Liver (tissue), 9 donors: Measurements from ENCODE around the gene SLC5A12. TPM values are rescaled to one million over a fixed set of nuclear protein-coding genes. Genes with fewer than 3 reads are reported as not detected.

ENCODE experiments used
- DNase-seq: peaks from one replicate; pipeline ENCODE4 v3.0.0-alpha.2; 2017; ENCODE audit warnings: low spot score
- H3K27ac ChIP-seq, 2 donors: one replicate each; pipeline ENCODE4 v1.7.0; 2013; ENCODE audit warnings: inconsistent platforms in 2 of 2, low read length in 2 of 2, control low read depth in 1 of 2, low read depth in 1 of 2, mild to moderate bottlenecking in 1 of 2
- H3K27me3 ChIP-seq, 4 donors: one replicate each; pipeline versions ENCODE4 v1.6.1 to v1.7.0; 2013; ENCODE audit warnings: low read length in 3 of 4, inconsistent platforms in 1 of 4, mild to moderate bottlenecking in 1 of 4, moderate library complexity in 1 of 4; ENCODE audit not compliant: control insufficient read depth in 4 of 4, insufficient read depth in 4 of 4
- H3K36me3 ChIP-seq, 4 donors: one replicate each; pipeline versions ENCODE4 v1.6.1 to v1.7.0; 2013; ENCODE audit warnings: low read length in 3 of 4, mild to moderate bottlenecking in 3 of 4, low read depth in 1 of 4, moderate library complexity in 1 of 4; ENCODE audit not compliant: control insufficient read depth in 4 of 4, insufficient read depth in 3 of 4
- H3K4me1 ChIP-seq, 4 donors: one replicate each; pipeline versions ENCODE4 v1.6.1 to v1.7.0; 2013; ENCODE audit warnings: low read length in 3 of 4, mild to moderate bottlenecking in 3 of 4, moderate library complexity in 1 of 4; ENCODE audit not compliant: control insufficient read depth in 4 of 4, insufficient read depth in 4 of 4
- H3K4me3 ChIP-seq, 3 donors: one replicate each; pipeline versions ENCODE4 v1.6.1 to v1.7.0; 2013; ENCODE audit warnings: low read length in 3 of 3, control low read depth in 1 of 3, low read depth in 1 of 3, mild to moderate bottlenecking in 1 of 3
- H3K9ac ChIP-seq, 2 donors: one replicate each; pipeline ENCODE4 v1.7.0; 2013; ENCODE audit warnings: low read length in 2 of 2, mild to moderate bottlenecking in 2 of 2, moderate library complexity in 2 of 2, control low read depth in 1 of 2, low read depth in 1 of 2
- H3K9me3 ChIP-seq, 4 donors: one replicate each; pipeline versions ENCODE4 v1.6.1 to v1.7.0; 2013; ENCODE audit warnings: low read length in 3 of 4; ENCODE audit not compliant: control insufficient read depth in 4 of 4
- ATF3 ChIP-seq: IDR thresholded peaks from 2 replicates; pipeline ENCODE4 v1.6.1; 2016; ENCODE audit warnings: antibody characterized with exemption
- EGR1 ChIP-seq, 2 donors: IDR thresholded peaks; 2 replicates each; pipeline ENCODE4 v1.6.1; 2016 to 2018; ENCODE audit warnings: antibody characterized with exemption in 2 of 2, low read depth in 2 of 2
- FOXA1 ChIP-seq: IDR thresholded peaks from 2 replicates; pipeline ENCODE4 v1.6.1; 2016; ENCODE audit warnings: antibody characterized with exemption
- FOXA2 ChIP-seq: IDR thresholded peaks from 2 replicates; pipeline ENCODE4 v1.6.1; 2016; ENCODE audit warnings: antibody characterized with exemption
- GABPA ChIP-seq, 2 donors: IDR thresholded peaks in 1 of 2; conservative IDR thresholded peaks in 1 of 2; 2 replicates each; pipeline ENCODE4 v1.6.1; 2016; ENCODE audit warnings: antibody characterized with exemption in 2 of 2, mild to moderate bottlenecking in 1 of 2, moderate library complexity in 1 of 2
- HNF4A ChIP-seq, 2 donors: conservative IDR thresholded peaks; 2 replicates each; pipeline ENCODE4 v1.6.1; 2016; ENCODE audit warnings: antibody characterized with exemption in 2 of 2, mild to moderate bottlenecking in 2 of 2
- HNF4G ChIP-seq: IDR thresholded peaks from 2 replicates; pipeline ENCODE4 v1.6.1; 2016; ENCODE audit warnings: antibody characterized with exemption
- JUND ChIP-seq, 2 donors: IDR thresholded peaks; 2 replicates each; pipeline ENCODE4 v1.6.1; 2016; ENCODE audit warnings: antibody characterized with exemption in 2 of 2
- MAX ChIP-seq: IDR thresholded peaks from 2 replicates; pipeline ENCODE4 v1.6.1; 2016; ENCODE audit warnings: antibody characterized with exemption
- NR2F2 ChIP-seq: IDR thresholded peaks from 2 replicates; pipeline ENCODE4 v1.6.1; 2016; ENCODE audit warnings: antibody characterized with exemption
- RAD21 ChIP-seq, 2 donors: IDR thresholded peaks; 2 replicates each; pipeline ENCODE4 v1.6.1; 2016; ENCODE audit warnings: antibody characterized with exemption in 2 of 2, mild to moderate bottlenecking in 2 of 2
- REST ChIP-seq: IDR thresholded peaks from 2 replicates; pipeline ENCODE4 v1.6.1; 2016; ENCODE audit warnings: antibody characterized with exemption, mild to moderate bottlenecking
- RXRA ChIP-seq, 2 donors: IDR thresholded peaks; 2 replicates each; pipeline ENCODE4 v1.6.1; 2017 to 2018; ENCODE audit warnings: antibody characterized with exemption in 2 of 2, mild to moderate bottlenecking in 1 of 2
- TAF1 ChIP-seq: conservative IDR thresholded peaks from 2 replicates; pipeline ENCODE4 v1.6.1; 2016; ENCODE audit warnings: antibody characterized with exemption, mild to moderate bottlenecking
- ZBTB33 ChIP-seq: IDR thresholded peaks from 2 replicates; pipeline ENCODE4 v1.6.1; 2016; ENCODE audit warnings: antibody characterized with exemption
- WGBS: extraction: QIAGEN DNeasy Blood & Tissue Kit; methylation state at CpG from one replicate; pipeline ENCODE4 v1.1.7; 2013; 5-methylcytosine and 5-hydroxymethylcytosine counted together
- polyA plus RNA-seq, 2 donors: library from polyadenylated mRNA; stranded (reverse) in 1 of 2; unstranded in 1 of 2; fragments of 200-250 nt in 1 of 2; fragments of >200 nt in 1 of 2; fragmentation: Nextera tagmentation in 1 of 2; extraction: Ambion mirVana in 1 of 2; gene quantifications; one replicate each; pipeline versions ENCODE4 v1.2.1 to v1.2.3, GENCODE V29; 2013 to 2015
- total RNA-seq, 2 donors: library from RNA; depleted of rRNA; stranded (reverse); fragments of >200 nt; gene quantifications; one replicate each; pipeline ENCODE4 v1.2.3, GENCODE V29; 2014
- donor health status: healthy.
- donor health status: healthy.
- donor health status: healthy.
- donor health status: healthy.
- donor health status: healthy.

SLC5A12 gene
- total and polyA plus RNA-seq, 4 donors, result under 0.01 to 0.23 (median 0.03) TPM; not detected in 1

- H3K9ac ChIP-seq, result no peak overlapping the region
- no peaks in the 10 kb centered on the region for H3K27me3 ChIP-seq
- no peak for DNase-seq
- H3K9me3 ChIP-seq, result no peaks in the 10 kb centered on the region
- no peak overlapping the region for H3K4me3 ChIP-seq
- H3K4me1 ChIP-seq, result no peaks in the 10 kb centered on the region
- TF ChIP-seq ZBTB33 (no peak), GABPA (IDR thresholded peaks at IDR 0.05 in 1 of 2, conservative IDR thresholded peaks at IDR 0.05 in 1 of 2) (no peak), RXRA (IDR thresholded peaks at IDR 0.05) (no peak), ATF3 (no peak), MAX (no peak), FOXA2 (no peak), EGR1 (IDR thresholded peaks at IDR 0.05; ENCODE audit: low read depth in 2 of 2) (no peak), RAD21 (IDR thresholded peaks at IDR 0.05) (no peak), TAF1 (no peak), HNF4A (conservative IDR thresholded peaks at IDR 0.05) (no peak), REST (no peak), HNF4G (no peak), NR2F2 (no peak), JUND (IDR thresholded peaks at IDR 0.05) (no peak)
- 67% methylated on average over 1 of the region's 1 CpG for WGBS
- H3K36me3 ChIP-seq, result peaks cover 0 to 2% (median 0%) of the 10 kb centered on the region in 4 donors
- no peak overlapping the region for H3K27ac ChIP-seq
Measured at GRCh38 chr11:26706181-26706580, 15.7 kb downstream of the SLC5A12 start.

- H3K9ac ChIP-seq, result no peak overlapping the region
- no peaks in the 10 kb centered on the region for H3K27me3 ChIP-seq
- no peaks in the 10 kb centered on the region for H3K9me3 ChIP-seq
- DNase-seq, result no peak
- no peaks in the 10 kb centered on the region for H3K4me1 ChIP-seq
- TF ChIP-seq RAD21 (IDR thresholded peaks at IDR 0.05) (no peak), EGR1 (IDR thresholded peaks at IDR 0.05; ENCODE audit: low read depth in 2 of 2) (no peak), ATF3 (no peak), TAF1 (no peak), FOXA2 (no peak), REST (no peak), FOXA1 (no peak), JUND (IDR thresholded peaks at IDR 0.05) (no peak), GABPA (IDR thresholded peaks at IDR 0.05 in 1 of 2, conservative IDR thresholded peaks at IDR 0.05 in 1 of 2) (no peak), HNF4G (no peak)
- no peak overlapping the region for H3K27ac ChIP-seq
- WGBS, result 82% methylated on average over 1 of the region's 1 CpG
- peaks cover 0 to 2% (median 0%) of the 10 kb centered on the region in 4 donors for H3K36me3 ChIP-seq
- no peak overlapping the region for H3K4me3 ChIP-seq
Measured at GRCh38 chr11:26704249-26704648, 17.6 kb downstream of the SLC5A12 start.
